GM18517 (cell line): Measurements from ENCODE around the gene ARHGAP22.

Experiments
- ATAC-seq: cut with Tn5 transposase; IDR thresholded peaks from one replicate; pipeline ENCODE4 v1.9.1; 2021; ENCODE audit warnings: mild to moderate bottlenecking, moderate library complexity; ENCODE audit not compliant: unreplicated experiment

The ARHGAP22 gene

DNA sequence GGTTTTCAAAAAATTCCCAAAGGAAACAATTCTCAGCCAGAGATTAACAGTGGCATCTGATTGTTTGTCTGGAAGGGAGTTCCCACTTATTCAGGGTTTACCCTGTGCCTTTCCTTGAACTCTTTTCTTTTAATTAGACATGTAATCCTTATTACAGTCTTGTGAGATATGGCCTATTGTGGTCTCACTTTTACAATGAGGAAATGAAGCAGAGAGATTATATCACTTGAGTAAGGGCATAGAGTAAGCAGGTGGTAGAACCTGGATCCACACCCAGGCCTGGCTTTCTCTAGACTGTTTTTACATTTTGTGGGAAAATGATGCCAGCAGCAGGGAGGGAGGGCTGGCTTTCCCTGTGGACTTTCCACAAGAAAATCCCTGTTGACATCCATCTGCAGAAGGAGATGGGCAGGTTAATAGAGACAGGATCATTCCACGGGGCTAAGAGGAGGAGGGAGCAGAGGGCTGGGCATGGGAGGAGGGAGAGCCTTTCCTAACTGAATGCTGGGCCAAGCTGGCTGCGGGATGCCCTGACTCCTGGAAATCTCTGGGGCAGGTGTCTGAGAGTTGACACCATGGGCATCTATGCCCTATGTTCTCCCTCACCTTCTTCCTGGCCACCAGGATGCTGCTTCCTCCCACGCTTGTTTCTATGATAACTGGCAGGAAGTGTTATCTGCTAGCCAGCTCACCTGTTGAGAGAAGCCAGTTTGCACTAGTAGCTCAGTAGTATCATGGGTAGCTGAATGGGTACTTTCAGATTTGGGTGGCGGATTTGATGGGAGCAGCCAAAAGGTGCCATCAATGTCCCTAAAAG lies 28.7 kb upstream of the ARHGAP22 start:
- ATAC-seq = peak; percentile 42

DNA sequence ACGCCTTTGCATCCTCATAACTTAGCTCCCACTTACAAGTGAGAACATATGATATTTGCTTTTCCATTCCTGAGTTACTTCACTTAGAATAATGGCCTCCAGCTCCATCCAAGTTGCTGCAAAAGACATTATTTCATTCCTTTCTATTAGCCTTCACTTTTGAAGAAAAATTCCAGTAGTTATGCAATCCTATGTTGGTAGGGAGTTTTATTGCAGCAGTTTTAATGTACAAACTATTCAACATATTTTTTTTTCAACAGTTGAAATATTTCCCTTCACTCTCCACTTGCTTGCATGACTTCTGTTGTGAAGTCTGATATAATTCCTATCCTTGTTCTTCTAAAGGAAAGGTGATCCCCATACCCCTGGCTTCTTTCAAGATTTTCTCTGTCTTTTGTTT lies 27.3 kb upstream of the ARHGAP22 start:
- no peak for ATAC-seq

GRCh38 chr10:48627984-48628609 lies 23.2 kb upstream of the ARHGAP22 start:
- ATAC-seq = no peak

- no peak for ATAC-seq
Observed at GRCh38 chr10:48626986-48627731, 22.3 kb upstream of the ARHGAP22 start.

DNA sequence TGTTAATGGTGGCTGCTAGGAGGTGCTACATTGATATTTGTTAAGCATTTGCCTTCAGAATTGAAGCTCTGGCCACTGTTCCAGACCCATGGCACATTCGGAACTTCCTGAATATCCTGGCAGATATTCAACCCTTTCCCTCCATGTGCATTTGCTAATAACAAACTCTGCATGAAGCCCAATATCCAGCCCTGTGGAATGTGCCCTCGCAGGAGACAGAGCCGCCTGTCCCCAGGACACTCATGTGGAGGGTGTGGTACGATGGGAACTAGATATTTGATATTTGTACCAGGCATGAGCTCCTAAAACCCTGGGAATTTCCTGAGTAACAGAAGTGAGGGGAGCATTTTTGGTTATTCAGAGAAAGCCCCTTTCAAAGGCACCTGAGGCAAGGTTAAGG lies 21.6 kb upstream of the ARHGAP22 start:
- no peak for ATAC-seq

GRCh38 chr10:48625826-48626134 lies 20.9 kb upstream of the ARHGAP22 start:
- no peak for ATAC-seq

- ATAC-seq = no peak
Observed at GRCh38 chr10:48623607-48624132, 18.8 kb upstream of the ARHGAP22 start.

- no peak for ATAC-seq
Observed at GRCh38 chr10:48623009-48623408, 18.1 kb upstream of the ARHGAP22 start.

DNA sequence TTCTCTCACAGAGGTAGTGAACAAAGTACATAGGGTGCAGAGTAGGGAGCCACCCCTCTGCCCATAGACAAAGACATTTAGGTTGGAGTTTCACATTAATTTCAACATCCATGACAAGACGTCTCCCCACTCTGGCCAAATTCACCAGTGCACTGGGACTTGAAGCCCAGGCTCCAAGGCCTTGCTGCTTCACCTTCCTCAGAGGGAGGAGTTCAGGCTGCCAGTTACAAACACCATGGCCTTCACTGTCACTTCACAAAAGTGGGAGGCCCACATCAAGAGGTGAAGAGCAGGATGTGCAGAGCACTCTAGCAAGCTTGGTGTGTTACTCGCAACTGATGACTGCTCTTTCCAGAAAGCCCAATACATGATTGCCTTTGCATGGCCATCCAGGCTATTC lies 15.8 kb upstream of the ARHGAP22 start:
- ATAC-seq = no peak

DNA sequence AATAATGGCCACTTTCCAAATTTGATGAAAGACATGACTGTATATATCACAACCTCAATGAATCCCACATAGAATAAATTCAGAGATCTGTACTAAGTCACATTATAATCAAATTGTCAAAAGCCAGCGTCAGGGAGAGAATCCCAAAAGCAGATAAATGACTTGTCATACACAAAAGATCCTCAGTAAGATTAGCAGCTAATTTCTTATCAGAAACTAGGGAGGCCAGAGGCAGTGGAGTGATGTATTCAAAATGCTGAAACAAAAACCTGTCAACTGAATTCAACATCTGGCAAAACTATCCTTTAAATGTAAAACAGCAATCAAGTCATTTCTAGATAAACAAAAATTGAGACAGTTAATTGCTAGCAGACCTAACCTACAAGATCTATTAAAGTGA lies 11.6 kb upstream of the ARHGAP22 start:
- no peak for ATAC-seq

- ATAC-seq = peak; percentile 81
Observed at GRCh38 chr10:48614481-48615390, 9.9 kb upstream of the ARHGAP22 start.

- ATAC-seq = no peak
Observed at GRCh38 chr10:48613016-48613415, 8.1 kb upstream of the ARHGAP22 start.

- no peak for ATAC-seq
Observed at GRCh38 chr10:48612236-48612943, 7.5 kb upstream of the ARHGAP22 start.

- no peak for ATAC-seq
Observed at GRCh38 chr10:48611133-48611532, 6.3 kb upstream of the ARHGAP22 start.

DNA sequence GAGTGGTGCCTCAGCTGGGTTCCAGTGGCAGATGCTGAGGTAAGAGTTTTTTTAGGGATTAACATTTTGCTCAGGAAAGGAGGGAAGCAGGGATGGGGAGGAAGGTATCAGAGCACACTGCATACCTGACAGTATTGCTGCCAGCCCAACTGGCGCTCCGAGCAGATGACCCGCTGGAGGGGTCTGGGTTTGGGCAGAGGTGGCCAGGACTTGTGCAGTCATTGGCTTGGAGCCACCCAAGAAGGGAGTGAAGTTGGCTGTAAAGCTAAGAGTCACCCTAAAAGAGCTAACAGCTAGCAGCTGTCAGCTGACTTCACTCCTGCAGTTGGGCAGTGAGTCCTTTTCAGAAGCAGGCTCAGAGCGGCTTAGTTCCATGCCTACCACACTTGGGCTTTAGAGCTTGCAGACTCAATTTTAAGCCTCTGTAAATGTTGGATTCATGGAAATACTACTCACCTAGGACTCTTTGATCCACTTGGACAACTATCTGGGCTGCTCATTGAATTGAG lies 5.8 kb upstream of the ARHGAP22 start:
- ATAC-seq = no peak

GRCh38 chr10:48609899-48610584 lies 5.2 kb upstream of the ARHGAP22 start:
- no peak for ATAC-seq

- ATAC-seq = no peak
Observed at GRCh38 chr10:48609441-48609840, 4.6 kb upstream of the ARHGAP22 start.

DNA sequence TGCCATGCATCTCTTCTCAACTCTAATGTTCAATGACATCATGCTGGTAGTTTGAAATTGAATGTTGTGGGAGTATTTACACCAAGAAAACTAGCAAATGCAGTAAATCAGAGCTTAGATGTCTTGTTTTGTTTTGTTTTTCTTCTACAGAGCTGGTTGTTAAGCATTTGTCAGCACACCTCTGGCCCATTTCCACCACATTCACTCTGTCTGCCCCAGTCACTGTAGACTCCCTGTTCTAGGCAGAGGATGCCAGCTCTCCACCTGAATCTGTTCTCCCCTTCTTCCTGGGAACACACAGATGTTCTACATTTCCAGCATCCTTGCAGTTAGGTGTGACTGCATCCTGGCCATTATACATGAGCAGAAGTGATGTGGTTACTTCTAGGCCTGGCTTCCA lies 4.1 kb upstream of the ARHGAP22 start:
- no peak for ATAC-seq

DNA sequence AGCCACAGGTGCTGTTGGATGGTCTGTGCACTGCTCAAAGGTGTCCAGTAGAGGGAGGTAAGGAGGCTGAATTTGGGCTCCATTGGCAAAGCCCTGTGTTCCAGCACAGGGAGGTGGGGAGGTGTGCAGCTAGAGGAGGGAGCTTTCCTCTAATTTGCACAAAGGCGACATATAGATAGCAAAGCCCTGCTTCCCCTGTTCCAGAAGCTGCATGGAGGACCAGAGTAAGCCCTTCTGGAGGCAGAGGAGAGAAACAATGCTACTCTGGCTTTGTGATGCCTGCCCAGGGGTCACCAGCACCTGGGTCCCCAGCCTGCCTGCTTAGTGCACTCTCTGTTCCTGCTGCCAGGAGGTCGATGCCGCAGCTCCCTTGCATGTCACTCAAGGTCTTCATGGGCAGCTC lies 3.4 kb upstream of the ARHGAP22 start:
- peak; percentile 87 for ATAC-seq
